Heart left ventricle (tissue), 16 donors: Measurements from ENCODE around the gene CTAGE8. TPM values are rescaled to one million over a fixed set of nuclear protein-coding genes. Genes with fewer than 3 reads are reported as not detected.
"Not testable (repeated sequence)": the region's sequence is repeated elsewhere in the genome, so short reads cannot be mapped to it uniquely, and the experiment has no call there.

ENCODE experiments used
- ATAC-seq, 4 donors: fragments of 200-7000 bp; cut with Tn5 transposase; one replicate each; pipeline ENCODE4 v1.9.1; 2020 to 2022; ENCODE audit warnings: moderate library complexity in 4 of 4, mild to moderate bottlenecking in 3 of 4, moderate number of reproducible peaks in 1 of 4
- DNase-seq, 5 donors: peaks; one replicate each; pipeline ENCODE4 v3.0.0-alpha.2; 2020
- H3K27ac ChIP-seq, 12 donors: fragments of 200-600 bp; sonication (generic) in 4 of 12; one replicate each; pipeline versions ENCODE4 v1.5.0 to v1.8.0; 2016 to 2022; ENCODE audit warnings: mild to moderate bottlenecking in 2 of 12
- H3K27me3 ChIP-seq, 9 donors: fragments of 200-600 bp; sonication (generic) in 2 of 9; one replicate each; pipeline versions ENCODE4 v1.5.1 to v1.8.0; 2016 to 2022; ENCODE audit warnings: mild to moderate bottlenecking in 3 of 9
- H3K36me3 ChIP-seq, 9 donors: fragments of 200-600 bp; sonication (generic) in 2 of 9; one replicate each; pipeline versions ENCODE4 v1.5.0 to v1.8.0; 2018 to 2022; ENCODE audit warnings: mild to moderate bottlenecking in 2 of 9
- H3K4me1 ChIP-seq, 12 donors: fragments of 200-600 bp; sonication (generic) in 4 of 12; one replicate each; pipeline versions ENCODE4 v1.5.0 to v1.8.0; 2016 to 2022; ENCODE audit warnings: mild to moderate bottlenecking in 3 of 12
- H3K4me3 ChIP-seq, 12 donors: fragments of 200-600 bp; sonication (generic) in 4 of 12; one replicate each; pipeline versions ENCODE4 v1.5.0 to v1.8.0; 2017 to 2022; ENCODE audit warnings: mild to moderate bottlenecking in 9 of 12, moderate library complexity in 4 of 12
- H3K9me3 ChIP-seq, 12 donors: fragments of 200-600 bp; sonication (generic) in 4 of 12; one replicate each; pipeline versions ENCODE4 v1.5.0 to v1.8.0; 2016 to 2022; ENCODE audit warnings: mild to moderate bottlenecking in 1 of 12
- POLR2A ChIP-seq, 2 donors: fragments of 450-650 bp; IDR thresholded peaks; one replicate each; pipeline ENCODE4 v1.6.1; 2017; ENCODE audit warnings: antibody characterized with exemption in 2 of 2, mild to moderate bottlenecking in 2 of 2, moderate library complexity in 2 of 2
- WGBS, 4 donors: extraction: QIAGEN DNeasy Blood & Tissue Kit in 2 of 4; methylation state at CpG; one replicate each; pipeline versions ENCODE4 v1.1.5 to v1.1.7; 2013 to 2018; 5-methylcytosine and 5-hydroxymethylcytosine counted together
- intact Hi-C, 10 donors: fragments of 100-400 bp; cut with DNase I; formaldehyde crosslinking; loops; one replicate each; pipeline versions ENCODE4 v1.11.1 to v1.14.2; 2022
- polyA plus RNA-seq, 2 donors: library from polyadenylated mRNA; stranded (reverse); fragments of 200-250 nt; gene quantifications; one replicate each; pipeline ENCODE4 v1.2.3, GENCODE V29; 2013
- total RNA-seq, 9 donors: library from RNA; depleted of rRNA in 2 of 9; stranded (reverse); fragments of >200 nt in 2 of 9; fragmentation: NEBNext Ultra II Directional in 3 of 9; extraction: Animal tissue kit (Norgen Biotek cat#: 25700) in 3 of 9; gene quantifications; one replicate each; pipeline versions ENCODE4 v1.1.0 to v1.2.4, GENCODE V29; 2016 to 2023
- TF ChIP-seq, protein P1 (sequence below), 12 donors: fragments of 200-600 bp; sonication (generic) in 4 of 12; IDR thresholded peaks; one replicate each; pipeline versions ENCODE4 v1.5.0 to v1.8.0; 2018 to 2022; ENCODE audit warnings: antibody characterized with exemption in 12 of 12, mild to moderate bottlenecking in 5 of 12
- donor health status: ischemic (EF 13 %, LVEDD 7.1; RV severe dilation, severe dysfunction).
- donor health status: healthy with polysubstance abuse.
- donor health status: DM: no; HTN: yes; CAD: no.
- donor health status: DM: no; HTN: no; CAD: no.
- donor health status: ischemic (EF 25% LVEDD 6.9; RV normal size, moderate dysfunction).
- donor health status: ischemic (EF 25% LVEDD 5.7; RV mildly dilated, moderate dysfunction).
- donor health status: healthy.
- donor health status: DM: yes; HTN: yes; CAD: no.
- donor health status: ischemic (EF 35%, LVEDD 5.7; RV mildly dilated, moderate dysfunction).
- donor health status: nonischemic (EF 11% LVEDD 7.7; RV severe dilation, severe dysfunction).
- donor health status: DM: yes; HTN: yes; CAD: no.
- donor health status: PGD.
- donor health status: ischemic (EF 29% LVEDD 5.4; RV normal size, mild dysfunction).
- donor health status: nonischemic (EF 23%, LVEDD 6.1; RV moderate dilation, normal function).

Gene CTAGE8
- total and polyA plus RNA-seq, 11 donors = 0.07 to 0.51 (median 0.13) TPM; not detected in 8

DNA sequence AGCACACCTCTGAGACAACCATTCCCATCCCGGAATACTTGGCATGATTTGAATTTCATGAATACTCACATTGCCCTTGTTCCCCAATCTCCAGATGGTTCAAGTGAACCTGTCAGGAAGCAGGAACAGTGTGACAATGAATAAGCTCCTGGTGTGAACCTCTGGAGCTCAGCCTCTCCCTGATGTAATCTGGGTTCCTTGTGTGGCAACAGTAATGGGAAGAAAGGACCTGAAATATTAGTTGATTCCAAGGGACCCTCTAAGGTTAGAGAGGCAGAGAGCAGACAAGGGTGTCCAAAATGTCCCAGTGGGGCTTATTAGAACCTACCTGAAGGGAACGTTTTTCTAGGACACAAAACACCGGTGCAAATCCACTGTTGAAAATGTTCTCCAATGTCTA lies 13.0 kb downstream of the CTAGE8 start:
- intact Hi-C loops = no loop called here
- H3K4me1 ChIP-seq = no peaks in the 10 kb centered on the region
- H3K27ac ChIP-seq = no peak overlapping the region
- no peaks in the 10 kb centered on the region for H3K36me3 ChIP-seq
- WGBS, 4 donors = 75 to 81% (median 78%) methylated on average over 3 of the region's 3 CpGs
- no peaks in the 10 kb centered on the region for H3K9me3 ChIP-seq
- H3K27me3 ChIP-seq = no peaks in the 10 kb centered on the region
- ATAC-seq (no peak), DNase-seq (no peak)
- H3K4me3 ChIP-seq = no peak overlapping the region
- no peak for TF ChIP-seq POLR2A (IDR thresholded peaks at IDR 0.05)
- TF ChIP-seq, protein P1, sequence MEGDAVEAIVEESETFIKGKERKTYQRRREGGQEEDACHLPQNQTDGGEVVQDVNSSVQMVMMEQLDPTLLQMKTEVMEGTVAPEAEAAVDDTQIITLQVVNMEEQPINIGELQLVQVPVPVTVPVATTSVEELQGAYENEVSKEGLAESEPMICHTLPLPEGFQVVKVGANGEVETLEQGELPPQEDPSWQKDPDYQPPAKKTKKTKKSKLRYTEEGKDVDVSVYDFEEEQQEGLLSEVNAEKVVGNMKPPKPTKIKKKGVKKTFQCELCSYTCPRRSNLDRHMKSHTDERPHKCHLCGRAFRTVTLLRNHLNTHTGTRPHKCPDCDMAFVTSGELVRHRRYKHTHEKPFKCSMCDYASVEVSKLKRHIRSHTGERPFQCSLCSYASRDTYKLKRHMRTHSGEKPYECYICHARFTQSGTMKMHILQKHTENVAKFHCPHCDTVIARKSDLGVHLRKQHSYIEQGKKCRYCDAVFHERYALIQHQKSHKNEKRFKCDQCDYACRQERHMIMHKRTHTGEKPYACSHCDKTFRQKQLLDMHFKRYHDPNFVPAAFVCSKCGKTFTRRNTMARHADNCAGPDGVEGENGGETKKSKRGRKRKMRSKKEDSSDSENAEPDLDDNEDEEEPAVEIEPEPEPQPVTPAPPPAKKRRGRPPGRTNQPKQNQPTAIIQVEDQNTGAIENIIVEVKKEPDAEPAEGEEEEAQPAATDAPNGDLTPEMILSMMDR (IDR thresholded peaks at IDR 0.05) = no peak

DNA sequence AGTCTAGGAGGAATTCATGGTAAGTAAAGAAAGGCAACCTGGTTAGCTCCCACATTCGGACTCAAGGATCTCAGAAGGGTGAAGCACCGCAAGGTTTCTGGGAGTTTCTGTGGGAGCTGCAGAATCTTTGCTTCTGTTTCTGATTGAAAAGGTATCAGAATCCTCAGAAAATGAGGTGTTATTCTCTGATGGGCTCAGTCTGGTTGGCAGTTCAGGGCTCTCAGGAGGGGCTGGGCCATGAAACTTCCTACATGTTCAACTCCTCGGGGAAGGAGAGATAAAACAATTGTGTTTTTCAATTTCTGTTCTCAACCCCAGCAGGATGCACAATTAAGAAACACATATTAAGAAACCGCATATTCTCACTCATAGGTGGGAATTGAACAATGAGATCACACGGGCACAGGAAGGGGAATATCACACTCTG lies 13.6 kb downstream of the CTAGE8 start:
- 59 to 66% (median 64%) methylated on average over 5 of the region's 5 CpGs for WGBS, 4 donors
- TF ChIP-seq, protein P1 (IDR thresholded peaks at IDR 0.05) = no peak
- Histone ChIP-seq H3K27ac (no peak overlapping the region), H3K4me3 (no peak overlapping the region), H3K27me3 (no peaks in the 10 kb centered on the region), H3K4me1 (no peaks in the 10 kb centered on the region), H3K9me3 (no peaks in the 10 kb centered on the region), H3K36me3 (no peaks in the 10 kb centered on the region)
- no peak for DNase-seq
- no peak for ATAC-seq
- intact Hi-C loops = no loop called here

DNA sequence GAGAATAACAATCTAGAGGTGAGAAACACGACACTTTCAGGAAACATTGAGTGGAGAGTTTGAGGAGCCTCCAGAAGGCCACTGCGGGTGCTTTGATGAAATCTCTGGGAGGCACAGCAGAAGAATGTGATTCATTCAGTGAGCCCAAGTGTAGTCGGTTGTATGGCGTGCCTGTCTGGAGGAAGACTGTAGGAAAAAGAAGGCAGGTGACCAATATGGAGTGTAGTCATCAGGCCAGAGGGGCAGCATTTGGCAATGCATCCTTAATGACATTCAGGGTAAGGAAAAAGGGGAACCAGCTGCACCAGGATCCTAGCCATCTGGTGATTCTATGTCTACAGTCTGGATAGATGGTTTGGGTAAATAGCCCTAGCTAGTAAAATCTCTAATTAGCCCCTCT lies 16.8 kb downstream of the CTAGE8 start:
- H3K36me3 ChIP-seq, DNase-seq, ATAC-seq, H3K4me1 ChIP-seq, H3K9me3 ChIP-seq, H3K27me3 ChIP-seq, H3K4me3 ChIP-seq, H3K27ac ChIP-seq, intact Hi-C loops: not testable (repeated sequence)
- no CpG with 5 or more reads among the region's 4 CpGs for WGBS, 4 donors

DNA sequence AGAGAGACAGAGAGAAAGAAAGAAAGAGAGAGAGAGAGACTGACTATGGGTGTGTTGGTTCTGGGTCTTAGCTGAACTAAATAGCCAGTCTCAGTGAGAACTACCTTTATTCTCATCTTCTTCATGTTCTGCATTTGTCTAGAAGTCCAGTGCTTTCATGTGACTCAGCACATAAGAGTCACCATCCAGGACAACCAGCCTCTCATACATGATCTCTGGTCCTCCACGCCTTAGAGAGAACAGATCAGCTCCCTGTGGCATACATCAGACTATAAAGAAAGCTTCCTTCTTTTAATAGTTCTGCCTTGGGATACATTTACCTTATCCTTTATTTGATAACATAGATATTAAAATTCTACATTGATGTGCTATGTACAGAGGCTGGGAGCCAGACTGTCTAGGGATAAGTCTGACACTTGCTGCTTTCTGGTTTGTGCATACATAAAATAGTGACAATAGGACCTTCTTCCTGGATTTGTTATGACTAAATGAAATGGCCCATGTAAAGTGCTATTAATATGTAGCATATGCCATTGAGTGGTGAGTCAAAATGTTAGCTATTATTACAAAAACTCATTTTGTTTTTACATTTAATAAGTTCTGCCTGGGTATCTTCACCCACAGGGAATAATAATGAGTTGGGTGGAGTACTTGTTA lies 21.3 kb downstream of the CTAGE8 start:
- H3K4me1 ChIP-seq, H3K9me3 ChIP-seq, H3K27me3 ChIP-seq, H3K36me3 ChIP-seq, ATAC-seq, H3K4me3 ChIP-seq, intact Hi-C loops, DNase-seq, H3K27ac ChIP-seq: not testable (repeated sequence)
- WGBS, 4 donors = no CpG with 5 or more reads among the region's 1 CpG

DNA sequence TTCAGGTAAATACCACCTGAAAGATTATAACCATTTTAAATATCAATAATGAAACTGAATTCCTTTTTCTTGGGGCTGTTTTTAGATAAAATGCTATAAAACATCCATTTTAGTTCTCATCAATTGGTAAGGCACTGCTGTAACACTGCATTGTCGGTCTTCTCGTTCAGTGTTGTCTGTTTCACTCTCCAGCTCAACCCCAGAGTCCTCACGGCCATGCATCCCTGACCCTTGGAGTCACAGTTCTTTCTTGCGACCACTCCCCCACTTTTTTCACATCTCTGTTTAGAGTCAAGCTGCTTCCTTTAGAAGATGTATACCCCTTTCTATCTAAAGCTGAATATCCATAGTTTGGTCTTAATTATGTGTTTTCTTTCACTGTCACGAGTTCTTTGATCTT lies 22.1 kb downstream of the CTAGE8 start:
- DNase-seq, ATAC-seq, H3K4me1 ChIP-seq, H3K27me3 ChIP-seq, H3K4me3 ChIP-seq, H3K9me3 ChIP-seq, H3K27ac ChIP-seq, H3K36me3 ChIP-seq, intact Hi-C loops: not testable (repeated sequence)
- WGBS, 4 donors = 100% methylated on average over 1 of the region's 5 CpGs; no CpG with 5 or more reads in 3 of the 4 donors

DNA sequence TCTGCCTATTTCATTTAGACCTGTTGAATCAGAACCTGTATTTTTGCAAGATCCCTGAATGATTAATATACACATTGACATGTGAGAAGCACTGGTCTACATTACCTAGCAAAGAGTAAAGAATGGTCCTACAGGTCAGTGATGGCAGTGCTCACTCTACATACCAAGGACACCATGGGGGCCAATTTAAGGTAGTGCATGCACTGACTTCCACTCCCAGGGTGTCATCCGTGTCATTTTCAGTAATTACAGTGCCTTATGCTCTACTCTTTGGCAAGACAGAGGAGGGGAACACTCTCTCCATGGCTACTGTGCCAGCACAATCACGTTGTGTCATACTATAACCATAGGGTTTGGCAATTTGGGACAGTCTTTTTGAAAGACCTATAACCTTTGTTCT lies 23.7 kb downstream of the CTAGE8 start:
- ATAC-seq, DNase-seq, H3K4me3 ChIP-seq, intact Hi-C loops, H3K27ac ChIP-seq, H3K4me1 ChIP-seq, H3K9me3 ChIP-seq, H3K36me3 ChIP-seq, H3K27me3 ChIP-seq: not testable (repeated sequence)
- no CpG with 5 or more reads among the region's 2 CpGs for WGBS, 4 donors

DNA sequence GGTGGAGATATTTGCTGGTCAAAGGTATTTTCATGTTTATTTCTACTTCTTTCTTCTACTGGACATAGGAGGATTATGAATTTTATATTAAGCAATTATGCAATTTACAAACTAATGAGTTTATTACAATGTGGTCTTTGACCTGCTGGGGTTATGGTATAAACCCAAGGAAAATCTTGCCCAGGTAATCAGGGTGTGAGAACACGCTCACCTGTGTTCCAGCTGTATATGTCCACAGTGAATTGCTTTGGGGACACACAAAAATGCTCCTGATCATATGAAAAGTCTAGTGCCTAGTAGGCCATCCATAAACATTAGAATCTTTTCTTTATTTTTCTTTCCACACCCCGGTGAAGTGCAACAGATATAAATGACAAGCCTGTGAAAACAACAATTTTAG lies 29.7 kb downstream of the CTAGE8 start, which contains the start of gene OR2A42:
Gene OR2A42, minus strand, starts transcription at position 241 of the 400 bp plus-strand sequence. CDS start 6,762 bp downstream, outside the sequence.
- WGBS, 4 donors = 90 to 100% (median 96%) methylated on average over 1 of the region's 2 CpGs
- H3K27ac ChIP-seq, intact Hi-C loops, H3K36me3 ChIP-seq, DNase-seq, H3K9me3 ChIP-seq, H3K4me1 ChIP-seq, H3K27me3 ChIP-seq, ATAC-seq, H3K4me3 ChIP-seq: not testable (repeated sequence)

DNA sequence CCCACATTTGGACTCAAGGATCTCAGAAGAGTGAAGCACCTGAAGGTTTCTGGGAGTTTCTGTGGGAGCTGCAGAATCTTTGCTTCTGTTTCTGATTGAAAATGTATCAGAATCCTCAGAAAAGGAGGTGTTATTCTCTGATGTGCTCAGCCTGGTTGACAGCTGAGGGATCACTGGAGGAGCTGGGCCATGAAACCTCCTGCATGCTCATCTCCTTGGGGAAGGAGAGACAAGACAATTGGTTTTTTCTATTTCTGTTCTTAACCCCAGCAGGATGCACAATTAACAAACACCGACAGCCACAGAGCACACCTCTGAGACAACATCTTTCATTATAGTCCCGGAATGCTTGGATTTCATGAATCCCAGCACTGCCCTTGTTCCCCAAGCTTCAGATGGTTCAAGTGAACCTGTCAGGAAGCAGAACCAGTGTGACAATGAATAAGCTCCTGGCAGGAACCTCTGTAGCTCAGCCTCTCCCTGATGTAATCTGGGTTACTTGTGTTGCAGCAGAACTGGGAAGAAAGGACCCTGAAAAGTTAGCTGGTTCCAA lies 30.5 kb downstream of the CTAGE8 start:
- H3K9me3 ChIP-seq, H3K4me1 ChIP-seq, ATAC-seq, H3K36me3 ChIP-seq, intact Hi-C loops, H3K27me3 ChIP-seq, H3K4me3 ChIP-seq, DNase-seq, H3K27ac ChIP-seq: not testable (repeated sequence)
- 80 to 89% (median 85%) methylated on average over 2 of the region's 2 CpGs for WGBS, 4 donors

DNA sequence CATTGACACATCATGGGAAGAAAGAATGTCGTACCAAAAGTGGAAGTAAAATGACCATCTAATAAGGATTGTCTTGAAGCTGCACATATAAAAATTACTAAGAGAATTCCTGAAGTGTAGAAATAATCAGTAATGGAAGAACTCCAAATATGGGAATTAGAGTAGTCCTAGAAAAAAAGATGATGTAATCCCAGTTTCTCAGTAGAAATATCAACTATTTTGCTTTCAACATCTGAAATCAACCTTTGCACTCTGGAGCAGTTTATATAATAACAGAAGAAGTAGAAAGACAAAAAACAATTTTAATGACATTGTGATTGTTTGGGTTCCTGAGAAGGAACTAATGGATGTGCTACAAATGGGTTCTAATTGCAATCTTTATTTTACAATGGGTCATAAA lies 36.0 kb downstream of the CTAGE8 start:
- H3K27me3 ChIP-seq, H3K36me3 ChIP-seq, H3K4me3 ChIP-seq, H3K9me3 ChIP-seq, DNase-seq, H3K4me1 ChIP-seq, intact Hi-C loops, H3K27ac ChIP-seq, ATAC-seq: not testable (repeated sequence)
- WGBS, 4 donors = 80 to 89% (median 88%) methylated on average over 1 of the region's 1 CpG
